ENCODE measurements around the gene SMIM15.
"Not testable (repeated sequence)": the region's sequence is repeated elsewhere in the genome, so short reads cannot be mapped to it uniquely, and the experiment has no call there.

The SMIM15 gene, protein sequence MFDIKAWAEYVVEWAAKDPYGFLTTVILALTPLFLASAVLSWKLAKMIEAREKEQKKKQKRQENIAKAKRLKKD

DNA sequence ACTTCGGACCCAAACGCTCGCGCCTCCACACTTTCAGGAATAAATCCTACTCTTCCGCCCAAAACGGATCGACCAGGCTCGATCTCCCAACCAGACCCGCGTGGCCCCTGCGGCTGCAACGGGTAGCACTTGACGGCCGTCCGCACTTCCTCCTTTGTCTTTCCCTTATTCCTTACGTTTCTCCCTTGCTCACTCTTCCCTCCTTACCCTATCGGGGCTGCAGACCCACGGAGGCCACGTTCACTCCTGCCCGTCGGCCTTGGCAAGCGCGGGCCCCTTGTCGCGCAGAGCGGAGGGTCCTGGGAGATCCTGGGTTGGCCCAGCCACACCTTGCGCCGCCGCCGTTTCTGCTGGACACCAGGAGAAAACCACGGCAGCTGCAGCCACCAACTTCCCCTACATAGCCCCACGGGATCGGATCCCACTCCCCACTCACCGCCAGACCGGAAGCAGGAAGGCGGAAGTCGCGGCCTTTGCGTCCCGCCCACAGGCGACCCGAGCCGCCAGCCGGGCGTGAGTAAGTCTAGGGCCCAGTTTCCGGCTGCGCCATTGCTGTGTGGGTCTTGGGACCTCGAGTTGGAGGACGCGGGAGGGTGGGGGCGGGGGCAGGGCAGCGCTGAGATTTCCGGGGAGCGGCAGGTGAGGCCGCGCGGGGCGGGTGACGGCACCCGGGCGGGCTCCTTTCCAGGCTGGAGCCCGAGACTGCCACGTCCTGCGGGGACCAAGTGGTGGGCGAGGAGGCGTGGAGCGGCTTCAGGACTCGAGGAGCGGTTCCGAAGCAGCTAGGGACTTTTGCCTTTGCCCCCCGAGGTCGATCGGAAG, at the start of gene SMIM15:
Gene SMIM15 (minus strand): TSS at position 459 of the 822 bp plus-strand sequence. CDS start 2,297 bp downstream, outside the sequence.
- DNase-seq (ENCODE audit: extremely low read depth in 1 of 2, low read depth in 1 of 2): peak; percentile 42 to 66

DNA sequence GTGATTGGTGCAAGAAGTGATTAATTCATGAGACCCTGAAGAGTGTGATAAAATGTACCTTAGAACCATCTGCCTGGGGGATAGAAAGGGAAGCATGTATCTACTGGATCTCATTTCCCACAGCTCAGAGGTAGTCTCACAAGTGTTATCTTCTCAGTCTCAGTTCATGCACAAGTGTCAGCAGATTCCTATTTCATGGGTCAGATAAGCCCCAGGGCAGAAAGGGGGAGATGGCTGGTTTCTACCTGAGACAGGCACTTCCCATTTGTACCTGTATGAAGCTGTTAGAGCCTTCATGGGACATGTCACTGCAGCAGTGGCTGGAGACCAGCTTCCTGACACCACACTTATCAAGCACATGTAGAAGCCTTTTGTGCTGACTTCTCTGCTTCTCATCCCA, 45.6 kb upstream of the SMIM15 start:
- no peak for DNase-seq (ENCODE audit: extremely low read depth in 1 of 2, low read depth in 1 of 2)

DNA sequence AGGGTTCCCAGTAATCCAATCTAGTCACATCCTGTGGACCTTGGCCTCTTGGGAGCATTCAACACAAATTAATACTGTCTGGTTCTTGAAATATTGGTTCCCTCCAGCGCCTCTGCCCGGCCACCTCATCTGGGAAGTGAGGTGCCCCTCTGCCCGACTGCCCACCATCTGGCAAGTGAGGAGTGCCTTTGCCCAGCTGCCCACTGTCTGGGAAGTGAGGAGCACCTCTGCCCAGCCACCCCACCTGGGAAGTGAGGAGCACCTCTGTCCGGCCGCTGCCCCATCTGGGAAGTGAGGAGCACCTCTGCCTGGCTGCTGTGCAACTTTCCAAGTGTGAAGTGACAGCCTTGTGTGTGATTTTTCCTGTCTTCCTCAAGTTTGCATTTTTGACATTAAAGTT, 42.7 kb upstream of the SMIM15 start:
- no peak for DNase-seq (ENCODE audit: extremely low read depth in 1 of 2, low read depth in 1 of 2)

DNA sequence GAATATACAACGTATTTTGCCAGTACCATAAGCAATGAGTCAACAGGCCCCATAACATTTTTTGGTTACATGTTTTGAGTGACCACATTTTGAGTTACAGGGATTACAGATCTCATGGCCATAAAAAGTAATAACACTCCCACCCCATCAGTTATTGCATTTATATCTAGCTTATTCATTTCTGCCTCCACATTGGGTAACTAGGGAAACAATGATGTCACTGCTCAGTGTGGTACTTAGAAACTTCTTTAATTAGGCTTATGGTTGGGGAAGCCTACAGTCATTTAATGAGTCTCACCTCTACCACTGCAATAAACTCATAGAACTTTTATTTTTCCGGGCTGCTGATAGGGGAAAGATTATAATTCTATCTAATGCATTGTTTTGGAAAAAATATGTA, 39.9 kb upstream of the SMIM15 start:
- DNase-seq (ENCODE audit: extremely low read depth in 1 of 2, low read depth in 1 of 2): no peak

DNA sequence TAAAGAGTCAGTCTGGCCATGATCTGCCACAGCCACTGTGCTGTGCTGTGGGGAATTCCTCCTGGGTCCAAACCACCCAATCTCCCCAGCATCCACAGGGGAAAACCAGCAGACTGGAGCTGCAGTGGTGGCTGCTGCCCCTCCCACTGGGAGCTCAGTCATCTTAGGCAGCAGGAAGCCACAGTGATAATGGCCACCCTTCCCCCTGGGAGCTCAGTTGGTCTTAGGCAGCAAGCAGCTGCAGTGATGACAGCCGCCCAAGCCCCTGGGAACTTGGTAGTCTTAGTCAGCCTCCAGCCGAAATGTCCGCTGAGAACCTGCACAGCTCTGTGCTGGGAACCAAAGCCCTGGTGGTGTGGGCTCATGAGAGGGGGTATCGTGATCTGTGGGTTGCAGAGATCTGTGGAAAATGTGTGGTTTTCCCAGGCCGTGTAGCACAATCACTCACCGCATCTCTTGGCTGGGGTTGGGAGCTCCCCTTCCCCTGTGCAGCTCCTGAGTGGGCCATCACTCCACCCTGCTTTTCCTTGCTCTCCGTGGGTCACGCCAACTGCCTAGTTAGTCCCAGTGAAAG, 38.4 kb upstream of the SMIM15 start:
- DNase-seq (ENCODE audit: extremely low read depth in 1 of 2, low read depth in 1 of 2): no peak

DNA sequence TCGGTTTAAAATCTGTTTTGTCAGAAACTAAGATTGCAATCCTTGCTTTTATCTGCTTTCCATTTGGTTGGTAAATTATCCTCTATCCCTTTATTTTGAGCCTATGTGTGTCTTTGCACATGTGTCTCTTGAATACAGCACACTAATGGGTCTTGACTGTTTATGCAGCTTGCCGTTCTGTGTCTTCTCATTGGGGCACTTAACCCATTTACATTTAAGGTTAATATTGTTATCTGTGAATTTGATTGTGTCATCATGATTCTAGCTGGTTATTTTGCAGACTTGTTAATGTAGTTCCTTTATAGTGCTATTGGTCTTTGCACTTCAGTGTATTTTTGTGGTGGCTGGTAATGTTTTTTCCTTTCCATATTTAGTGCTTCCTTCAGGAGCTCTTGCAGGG, 36.3 kb upstream of the SMIM15 start:
- DNase-seq (ENCODE audit: extremely low read depth in 1 of 2, low read depth in 1 of 2): no peak

DNA sequence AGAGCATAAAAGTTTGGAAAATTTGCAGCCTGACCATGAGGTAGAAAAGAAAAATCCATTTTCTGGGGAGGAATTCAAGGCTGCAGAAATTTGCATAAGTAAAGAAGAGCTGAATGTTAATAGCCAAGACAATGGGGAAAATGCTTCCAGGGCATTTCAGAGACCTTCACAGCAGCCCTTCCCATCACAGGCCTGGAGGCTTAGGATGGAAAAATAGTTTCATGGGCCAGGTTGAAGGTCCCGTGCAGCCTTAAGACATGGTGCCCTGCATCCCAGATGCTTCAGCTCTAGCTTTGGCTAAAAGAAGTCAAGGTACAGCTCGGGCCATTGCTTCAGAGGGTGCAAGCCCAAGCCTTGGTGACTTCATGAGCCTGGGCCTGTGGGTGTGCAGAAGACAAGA, 25.6 kb upstream of the SMIM15 start:
- DNase-seq (ENCODE audit: extremely low read depth in 1 of 2, low read depth in 1 of 2): not testable (repeated sequence)

DNA sequence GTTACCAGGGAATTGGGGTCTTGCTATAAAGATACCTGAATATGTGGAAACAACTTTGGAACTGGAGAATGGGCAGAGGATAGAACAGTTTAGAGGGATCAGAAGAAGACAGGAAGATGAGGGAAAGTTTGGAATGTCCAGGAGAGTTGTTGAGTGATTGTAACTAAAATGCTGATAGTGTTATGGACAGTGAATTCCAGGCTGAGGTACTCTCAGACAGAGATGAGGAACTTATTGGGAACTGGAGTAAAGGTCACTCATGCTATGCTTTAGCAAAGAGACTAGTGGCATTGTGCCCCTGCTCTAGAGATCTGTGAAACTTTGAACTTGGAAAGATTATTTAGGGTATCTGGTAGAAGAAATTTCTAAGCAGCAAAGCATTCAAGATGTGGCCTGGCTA, 25.1 kb upstream of the SMIM15 start:
- DNase-seq (ENCODE audit: extremely low read depth in 1 of 2, low read depth in 1 of 2): not testable (repeated sequence)

DNA sequence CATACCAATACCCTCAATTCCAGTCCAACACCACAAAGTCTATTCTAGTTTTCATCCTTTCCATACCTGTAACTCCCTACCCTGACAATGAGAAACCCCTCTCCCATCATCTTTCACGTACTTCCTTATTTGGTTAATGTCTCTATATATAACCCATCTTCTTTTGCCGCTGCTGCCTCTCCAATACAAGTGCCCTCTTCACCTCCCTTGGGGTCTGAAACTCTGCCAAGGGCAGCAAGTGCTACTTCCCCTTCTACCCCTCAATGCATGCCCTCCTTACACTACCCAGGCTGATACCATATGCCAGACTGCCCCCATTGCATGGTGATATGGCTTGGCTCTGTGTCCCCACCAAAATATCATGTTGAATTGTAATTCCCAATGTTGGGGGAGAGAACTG, 24.4 kb upstream of the SMIM15 start:
- DNase-seq (ENCODE audit: extremely low read depth in 1 of 2, low read depth in 1 of 2): no peak

DNA sequence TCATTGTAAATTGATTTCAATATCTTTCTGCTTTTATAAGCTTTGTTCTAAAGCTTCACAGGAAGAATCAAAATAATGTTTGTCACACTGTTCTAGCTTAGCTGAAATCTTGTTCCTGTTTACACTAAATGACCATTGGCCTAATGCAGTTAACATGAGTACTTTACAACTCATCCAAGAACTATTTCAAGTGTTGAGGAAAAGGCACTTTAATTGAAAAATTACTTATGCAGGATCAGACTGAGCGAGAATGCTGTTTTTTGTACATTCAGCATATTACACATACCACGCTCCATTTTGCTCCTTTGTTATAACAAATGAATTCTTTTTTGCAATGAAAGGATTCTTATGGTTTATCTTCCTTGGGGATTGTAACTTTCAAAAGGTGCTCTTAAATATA, 22.4 kb upstream of the SMIM15 start:
- no peak for DNase-seq (ENCODE audit: extremely low read depth in 1 of 2, low read depth in 1 of 2)

DNA sequence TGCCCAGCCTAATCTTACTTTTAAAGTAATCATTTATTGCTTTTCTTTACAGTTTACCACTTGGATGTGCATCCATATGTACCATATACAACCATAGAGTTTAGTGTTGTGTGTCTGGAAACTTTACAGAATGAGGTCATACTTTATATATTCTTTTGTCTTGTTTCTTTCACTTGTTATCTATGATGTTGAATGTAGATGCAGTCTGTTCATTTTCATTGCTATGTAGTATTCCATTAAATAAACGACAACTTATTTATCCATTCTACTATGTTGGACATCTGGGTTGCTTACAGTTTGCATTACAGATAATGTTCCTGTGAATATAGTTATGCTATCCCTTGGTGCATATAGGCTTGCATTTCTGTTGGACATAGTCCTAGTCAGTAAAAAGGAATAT, 21.3 kb upstream of the SMIM15 start:
- no peak for DNase-seq (ENCODE audit: extremely low read depth in 1 of 2, low read depth in 1 of 2)

DNA sequence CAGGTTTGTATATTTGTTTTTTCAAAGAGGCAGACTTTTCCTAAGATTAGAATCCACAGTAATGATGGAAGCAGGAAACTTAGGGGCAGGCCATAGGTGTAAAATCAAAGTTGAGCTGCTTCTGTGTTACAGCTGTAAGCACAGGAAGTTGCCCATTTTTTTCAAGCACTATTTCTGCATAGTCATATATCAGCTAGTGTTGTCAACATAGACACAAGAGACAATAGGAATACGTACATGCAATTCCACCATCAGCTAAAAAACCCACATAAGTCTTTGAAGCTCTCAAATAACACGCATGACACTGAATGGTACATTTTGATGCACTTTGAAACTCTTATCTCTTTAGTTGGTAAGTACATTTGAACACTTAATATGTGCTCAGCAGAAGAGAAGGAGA, 20.2 kb upstream of the SMIM15 start:
- DNase-seq (ENCODE audit: extremely low read depth in 1 of 2, low read depth in 1 of 2): no peak

DNA sequence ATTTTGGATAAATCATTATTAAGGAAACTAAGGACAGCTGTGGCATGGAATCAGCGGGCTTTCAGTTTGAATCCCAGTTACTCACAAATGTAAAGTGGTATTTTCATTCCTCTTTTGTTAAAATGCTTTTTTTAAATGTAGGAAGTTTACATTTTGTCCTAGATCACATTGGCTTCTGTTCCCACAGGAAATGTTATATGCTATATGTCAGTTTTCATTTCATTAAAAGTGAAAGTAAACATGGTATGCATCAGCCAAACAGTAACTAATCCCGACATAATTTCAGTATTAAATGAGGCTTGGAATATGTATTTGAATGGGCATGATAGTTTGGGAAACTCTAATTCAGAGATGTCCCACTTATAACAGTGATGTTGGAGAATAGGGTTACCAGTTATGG, 18.6 kb upstream of the SMIM15 start:
- no peak for DNase-seq (ENCODE audit: extremely low read depth in 1 of 2, low read depth in 1 of 2)

DNA sequence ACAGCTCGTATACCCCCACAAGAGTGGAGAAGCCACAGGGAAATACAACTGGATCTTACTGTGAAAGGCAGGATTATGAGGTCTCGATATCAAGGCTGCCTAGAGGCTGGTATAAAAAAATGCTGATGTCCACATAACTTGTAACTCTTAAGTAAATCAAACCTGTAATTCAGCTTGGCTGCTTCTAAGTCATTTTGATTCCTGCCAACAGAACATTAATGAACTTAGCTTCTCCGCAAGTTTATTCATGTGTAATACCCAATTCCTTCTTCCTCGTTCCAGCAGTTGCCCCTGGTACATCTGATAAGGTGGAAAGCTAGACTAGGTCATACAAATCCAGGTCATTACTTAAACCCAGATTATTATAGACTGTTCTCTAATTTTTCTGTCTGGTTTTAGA, 16.4 kb upstream of the SMIM15 start:
- DNase-seq (ENCODE audit: extremely low read depth in 1 of 2, low read depth in 1 of 2): no peak

DNA sequence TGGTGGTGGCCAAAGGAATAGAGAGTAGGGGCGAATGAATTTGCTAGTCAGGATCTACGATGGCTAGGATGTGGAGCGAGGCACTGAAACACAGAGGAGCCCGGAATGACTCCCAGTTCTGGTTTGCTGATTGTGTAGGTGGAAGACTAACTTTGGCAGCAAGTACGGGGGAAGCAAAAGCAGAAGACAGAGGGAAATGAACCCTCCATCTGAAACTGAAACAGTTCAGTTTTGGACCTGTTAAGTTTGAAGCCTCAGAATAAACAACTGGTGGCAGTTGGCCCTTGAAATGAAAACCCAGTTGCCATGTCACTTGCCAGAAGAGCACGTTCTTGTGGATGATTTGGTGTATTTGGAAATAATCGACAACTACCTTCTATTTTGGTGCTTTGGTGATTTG, 15.4 kb upstream of the SMIM15 start:
- no peak for DNase-seq (ENCODE audit: extremely low read depth in 1 of 2, low read depth in 1 of 2)

DNA sequence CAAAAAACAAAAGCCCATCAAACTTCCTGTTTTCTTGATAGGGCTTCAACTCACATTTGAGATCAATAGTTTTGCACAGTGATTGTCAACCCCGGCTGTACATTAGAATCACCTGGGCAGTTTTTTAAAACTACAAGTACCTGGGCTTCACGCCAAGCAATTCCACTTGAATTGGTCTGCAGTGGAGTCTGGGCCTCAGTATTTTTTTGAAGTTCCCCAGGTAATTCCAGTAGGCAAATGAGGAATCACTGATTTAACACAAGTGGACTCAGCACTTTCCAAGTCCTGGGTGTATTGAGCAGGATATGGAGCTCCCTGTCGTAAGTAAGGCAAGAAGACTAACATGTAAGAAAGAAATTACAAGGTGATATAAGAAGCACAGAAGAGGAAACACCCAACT, 14.8 kb upstream of the SMIM15 start:
- no peak for DNase-seq (ENCODE audit: extremely low read depth in 1 of 2, low read depth in 1 of 2)

DNA sequence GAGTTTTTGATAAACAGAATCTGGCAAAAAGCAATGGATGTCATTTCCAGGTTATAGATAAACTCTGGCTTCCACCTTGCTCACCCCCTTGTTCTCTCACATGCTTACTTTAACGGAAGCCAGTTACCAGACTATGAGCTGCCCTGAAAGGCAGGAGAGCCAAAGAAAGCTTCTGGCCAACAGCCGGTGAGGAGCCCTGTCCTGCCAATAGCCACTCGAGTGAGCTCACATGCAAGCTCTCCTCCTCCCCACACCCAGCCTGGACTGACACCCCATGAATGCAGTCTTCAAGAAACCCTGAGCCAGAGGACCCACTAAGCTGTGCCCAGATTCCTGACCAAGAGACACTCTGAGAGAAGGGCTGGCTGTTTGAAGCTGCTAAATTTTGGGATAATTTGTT, 14.4 kb upstream of the SMIM15 start:
- no peak for DNase-seq (ENCODE audit: extremely low read depth in 1 of 2, low read depth in 1 of 2)

DNA sequence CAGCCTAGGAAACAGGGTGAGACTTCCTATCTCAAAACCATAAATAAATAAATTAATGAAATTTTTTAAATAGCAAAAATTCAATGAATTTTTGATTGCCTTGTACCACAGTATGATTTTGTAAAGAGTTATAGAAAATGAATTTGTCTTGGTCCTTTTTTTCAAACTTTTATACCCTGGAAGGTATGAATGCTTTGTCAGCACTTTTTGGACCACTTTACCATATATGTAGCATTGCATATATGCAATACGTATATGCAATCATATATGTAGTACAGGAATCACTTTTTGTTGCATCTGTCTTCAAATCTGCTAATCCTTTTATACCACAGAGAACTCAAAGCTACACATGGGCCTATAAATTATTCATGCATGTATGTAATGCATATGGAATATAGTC, 9.2 kb upstream of the SMIM15 start:
- DNase-seq (ENCODE audit: extremely low read depth in 1 of 2, low read depth in 1 of 2): no peak

DNA sequence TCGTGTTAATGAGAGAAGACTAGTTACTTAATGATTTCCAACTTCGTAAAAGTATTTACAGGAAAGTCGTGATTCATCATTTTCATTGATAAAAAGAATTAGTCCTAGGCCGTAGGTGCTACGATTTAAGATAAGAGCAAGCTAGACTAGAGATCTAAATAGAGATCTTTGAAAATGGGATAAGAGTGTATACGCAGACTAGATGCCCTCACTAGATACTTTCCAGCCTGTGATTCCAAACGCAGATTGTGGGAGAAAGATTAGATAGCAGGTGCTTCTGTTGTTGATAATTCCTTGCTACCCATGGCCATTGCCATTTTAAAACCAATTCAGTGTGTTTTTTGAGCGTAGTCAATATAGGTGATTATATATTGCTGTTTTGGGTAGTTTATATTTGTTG, 6.7 kb upstream of the SMIM15 start:
- DNase-seq (ENCODE audit: extremely low read depth in 1 of 2, low read depth in 1 of 2): no peak

DNA sequence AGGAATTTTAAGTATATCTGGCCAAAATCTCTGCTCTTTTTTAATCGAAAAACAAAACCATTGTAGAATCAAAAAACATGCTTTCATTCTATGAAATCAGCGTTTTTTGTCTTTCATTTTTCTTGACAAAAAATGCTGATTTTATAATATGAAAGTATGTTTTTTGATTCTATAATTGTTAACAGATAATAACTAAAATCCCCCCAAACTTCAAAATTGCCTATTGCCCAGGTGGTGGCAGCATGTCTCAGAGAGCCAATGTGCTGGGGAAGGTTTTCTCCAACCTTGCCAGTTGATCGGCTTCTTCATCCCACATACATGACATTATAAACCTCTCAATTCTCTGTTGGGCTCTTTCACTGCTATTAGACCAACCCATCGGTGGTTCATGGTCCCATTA, 5.1 kb upstream of the SMIM15 start:
- DNase-seq (ENCODE audit: extremely low read depth in 1 of 2, low read depth in 1 of 2): no peak

DNA sequence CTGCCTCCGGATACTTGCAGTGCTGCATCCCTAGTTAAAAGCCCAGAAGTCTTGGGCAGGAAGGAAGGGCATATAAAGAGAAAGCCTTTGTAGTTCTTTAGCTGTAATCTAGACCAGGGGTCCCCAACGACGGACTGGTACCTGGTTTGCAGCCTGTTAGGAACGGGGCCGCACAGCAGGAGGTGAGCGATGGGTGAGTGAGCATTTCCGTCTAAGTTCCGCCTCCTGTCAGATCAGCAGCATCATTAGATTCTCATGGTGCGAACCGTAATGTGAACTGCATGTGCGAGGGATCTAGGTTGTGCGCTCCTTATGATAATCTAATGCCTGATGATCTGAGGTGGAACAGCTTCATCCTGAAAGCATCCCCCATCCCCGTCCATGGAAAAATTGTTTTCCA, 1.6 kb upstream of the SMIM15 start:
- DNase-seq (ENCODE audit: extremely low read depth in 1 of 2, low read depth in 1 of 2): no peak

DNA sequence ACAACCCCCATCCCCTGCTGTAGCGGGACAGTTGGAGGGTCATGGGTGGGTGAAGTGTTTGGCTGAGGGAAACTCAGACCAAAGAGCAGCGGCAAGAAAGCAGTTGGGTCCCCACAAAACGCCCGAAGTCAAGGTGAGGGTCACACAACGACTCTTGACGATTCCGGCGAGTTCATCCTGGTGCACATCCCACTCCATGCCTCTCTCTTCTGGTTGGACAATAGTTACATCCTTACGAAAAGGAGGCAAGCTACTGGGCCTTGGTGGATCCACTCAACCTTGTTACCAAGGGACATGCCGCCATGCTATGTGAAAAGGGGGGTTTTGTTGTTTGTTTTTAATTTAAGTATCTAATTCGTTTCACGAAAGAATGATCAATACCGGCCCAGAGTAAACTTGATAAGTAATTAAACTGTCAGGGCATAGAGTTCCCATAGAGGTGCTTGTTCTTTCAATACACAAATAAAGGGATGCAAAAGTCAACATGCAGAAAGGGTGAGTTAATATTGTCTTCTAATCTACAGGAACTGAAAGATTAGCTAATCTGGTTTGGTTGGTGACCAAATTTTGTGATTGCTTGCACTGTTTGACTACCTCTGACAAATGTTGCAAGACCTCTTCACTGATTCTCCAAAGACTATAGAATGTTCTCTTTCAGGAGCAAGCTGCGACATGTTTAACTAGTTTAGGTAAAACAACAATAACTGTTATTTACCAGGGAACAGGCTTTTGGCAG, 732 bp upstream of the SMIM15 start:
- DNase-seq (ENCODE audit: extremely low read depth in 1 of 2, low read depth in 1 of 2): no peak

Measured in activated CD8-positive, alpha-beta memory T cell treated with anti-CD3 and anti-CD28 coated beads for 1 hour (primary cell).